ENCODE data around the gene TMEM163.
"Not testable (repeated sequence)": the region's sequence is repeated elsewhere in the genome, so short reads cannot be mapped to it uniquely, and the experiment has no call there.

The TMEM163 gene

DNA sequence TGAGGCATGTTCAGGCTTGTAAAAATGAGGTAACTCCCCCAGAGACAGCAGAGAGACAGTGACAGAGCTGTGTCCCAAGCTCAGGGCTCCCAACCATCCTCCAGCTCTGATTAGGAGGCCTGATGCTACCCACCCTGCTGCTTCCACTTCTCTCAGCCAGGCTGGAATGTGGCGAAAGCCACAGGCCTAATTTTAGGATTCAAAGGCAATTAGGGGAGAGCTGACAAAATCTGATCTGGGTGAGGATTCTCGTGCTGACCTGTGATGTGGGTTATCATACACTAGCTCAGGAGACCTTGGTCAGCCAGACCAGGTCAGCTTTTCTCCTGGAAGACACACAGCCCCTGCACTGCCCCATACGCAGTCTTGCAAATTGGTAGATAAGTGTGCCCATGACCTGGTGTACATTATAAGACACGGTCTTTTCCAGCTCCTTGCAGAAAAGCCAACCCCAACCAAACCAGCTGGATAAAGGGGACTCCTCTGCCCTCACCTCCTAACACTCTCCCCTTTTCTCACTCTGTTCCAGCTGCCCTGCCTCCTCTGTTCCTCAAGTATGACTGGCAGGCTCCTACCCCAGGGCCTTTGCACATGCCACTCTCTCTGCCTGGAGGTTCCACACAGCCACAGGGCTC is 239.0 kb downstream of the TMEM163 start:
- no peaks in the 10 kb centered on the region for H3K36me3 ChIP-seq (ENCODE audit: control insufficient read depth, low read length)
- H3F3A ChIP-seq (ENCODE audit: control insufficient read depth, insufficient read depth), result no peaks in the 10 kb centered on the region
- no peak overlapping the region for H3K4me3 ChIP-seq (ENCODE audit: low read length)
- no peak for TF ChIP-seq EZH2phosphoT487 (IDR thresholded peaks at IDR 0.05; ENCODE audit: borderline replicate concordance, low read length)
- TF ChIP-seq, protein P1, sequence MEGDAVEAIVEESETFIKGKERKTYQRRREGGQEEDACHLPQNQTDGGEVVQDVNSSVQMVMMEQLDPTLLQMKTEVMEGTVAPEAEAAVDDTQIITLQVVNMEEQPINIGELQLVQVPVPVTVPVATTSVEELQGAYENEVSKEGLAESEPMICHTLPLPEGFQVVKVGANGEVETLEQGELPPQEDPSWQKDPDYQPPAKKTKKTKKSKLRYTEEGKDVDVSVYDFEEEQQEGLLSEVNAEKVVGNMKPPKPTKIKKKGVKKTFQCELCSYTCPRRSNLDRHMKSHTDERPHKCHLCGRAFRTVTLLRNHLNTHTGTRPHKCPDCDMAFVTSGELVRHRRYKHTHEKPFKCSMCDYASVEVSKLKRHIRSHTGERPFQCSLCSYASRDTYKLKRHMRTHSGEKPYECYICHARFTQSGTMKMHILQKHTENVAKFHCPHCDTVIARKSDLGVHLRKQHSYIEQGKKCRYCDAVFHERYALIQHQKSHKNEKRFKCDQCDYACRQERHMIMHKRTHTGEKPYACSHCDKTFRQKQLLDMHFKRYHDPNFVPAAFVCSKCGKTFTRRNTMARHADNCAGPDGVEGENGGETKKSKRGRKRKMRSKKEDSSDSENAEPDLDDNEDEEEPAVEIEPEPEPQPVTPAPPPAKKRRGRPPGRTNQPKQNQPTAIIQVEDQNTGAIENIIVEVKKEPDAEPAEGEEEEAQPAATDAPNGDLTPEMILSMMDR (IDR thresholded peaks at IDR 0.05; ENCODE audit: low read depth, low read length, poor library complexity, severe bottlenecking), result no peak
- no peaks in the 10 kb centered on the region for H3K9me3 ChIP-seq (ENCODE audit: control insufficient read depth, insufficient read depth, low read length)
- H3K79me2 ChIP-seq (ENCODE audit: control insufficient read depth, low read length), result no peaks in the 10 kb centered on the region
- H3K4me2 ChIP-seq (ENCODE audit: low read length), result no peak overlapping the region
- H3K4me1 ChIP-seq (ENCODE audit: control insufficient read depth, low read length), result no peaks in the 10 kb centered on the region
- H3K27me3 ChIP-seq (ENCODE audit: control insufficient read depth, low read length), result 0 out of 2 replicates have a peak, but pooled peaks cover 3% of the 10 kb centered on the region
- no peaks in the 10 kb centered on the region for H4K20me1 ChIP-seq (ENCODE audit: control insufficient read depth, insufficient read depth, low read depth, low read length)
- no peaks in the 10 kb centered on the region for H3K9me2 ChIP-seq (replicated peaks; ENCODE audit: control insufficient read depth, low read length)
- H3K27ac ChIP-seq (ENCODE audit: low read depth, low read length), result no peak overlapping the region

DNA sequence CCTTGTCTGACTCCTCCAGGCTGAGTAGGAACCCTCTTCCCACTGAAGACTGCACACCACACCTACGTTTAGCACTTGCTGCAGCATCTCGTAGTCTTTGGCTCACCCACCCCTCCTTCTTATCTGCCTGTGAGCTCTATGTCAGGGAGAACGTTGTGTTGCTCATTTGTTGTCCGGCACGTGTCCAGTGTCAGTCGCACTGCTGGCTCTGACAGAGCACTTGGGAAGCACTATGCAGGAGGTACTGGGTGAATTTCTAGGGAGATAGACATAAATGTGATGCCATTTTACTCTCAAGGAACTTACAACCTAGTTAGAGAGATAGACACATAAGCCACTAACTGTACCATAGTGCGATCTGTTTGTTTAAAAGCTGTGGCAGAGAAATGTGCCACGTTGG is 241.8 kb downstream of the TMEM163 start:
- not testable (repeated sequence) for H3K4me1 ChIP-seq (ENCODE audit: control insufficient read depth, low read length); H3K36me3 ChIP-seq (ENCODE audit: control insufficient read depth, low read length); H3K79me2 ChIP-seq (ENCODE audit: control insufficient read depth, low read length); H3K9me2 ChIP-seq (replicated peaks; ENCODE audit: control insufficient read depth, low read length); H3F3A ChIP-seq (ENCODE audit: control insufficient read depth, insufficient read depth); H3K4me2 ChIP-seq (ENCODE audit: low read length); H3K27me3 ChIP-seq (ENCODE audit: control insufficient read depth, low read length); H3K4me3 ChIP-seq (ENCODE audit: low read length); H3K9me3 ChIP-seq (ENCODE audit: control insufficient read depth, insufficient read depth, low read length); H3K27ac ChIP-seq (ENCODE audit: low read depth, low read length); H4K20me1 ChIP-seq (ENCODE audit: control insufficient read depth, insufficient read depth, low read depth, low read length)

DNA sequence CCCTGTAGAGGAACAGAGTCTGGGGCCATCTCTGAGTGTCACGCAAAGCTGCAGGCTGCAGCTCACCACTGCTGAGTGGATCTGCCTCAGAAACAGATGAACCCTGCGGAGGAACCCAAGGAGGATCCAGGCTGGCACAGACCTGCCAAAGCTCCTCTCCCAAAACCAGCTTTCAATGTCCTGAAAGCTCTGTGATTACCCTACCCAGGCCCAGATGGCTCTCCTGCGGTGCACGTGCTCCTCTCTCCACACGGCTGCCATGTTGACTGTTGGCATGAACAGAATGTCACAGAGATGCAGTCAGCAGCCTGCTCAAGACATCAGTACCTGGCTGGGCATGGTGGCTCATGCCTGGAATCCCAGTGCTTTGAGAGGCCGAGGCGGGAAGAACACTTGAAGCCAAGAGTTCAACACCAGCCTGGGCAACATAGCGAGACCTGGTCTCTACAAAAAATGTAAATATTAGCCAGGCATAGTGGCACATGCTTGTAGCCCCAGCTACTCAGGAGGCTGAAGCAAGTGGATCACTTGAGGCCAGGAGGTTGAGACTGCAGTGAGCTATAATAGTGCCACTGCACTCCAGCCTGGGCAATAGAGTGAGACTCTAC is 248.1 kb downstream of the TMEM163 start:
- Histone ChIP-seq H3F3A (ENCODE audit: control insufficient read depth, insufficient read depth) (no peaks in the 10 kb centered on the region), H4K20me1 (ENCODE audit: control insufficient read depth, insufficient read depth, low read depth, low read length) (no peaks in the 10 kb centered on the region), H3K27ac (ENCODE audit: low read depth, low read length) (no peak overlapping the region), H3K4me3 (ENCODE audit: low read length) (no peak overlapping the region), H3K4me2 (ENCODE audit: low read length) (no peak overlapping the region), H3K27me3 (ENCODE audit: control insufficient read depth, low read length) (no peaks in the 10 kb centered on the region), H3K36me3 (ENCODE audit: control insufficient read depth, low read length) (no peaks in the 10 kb centered on the region), H3K9me3 (ENCODE audit: control insufficient read depth, insufficient read depth, low read length) (no peaks in the 10 kb centered on the region), H3K4me1 (ENCODE audit: control insufficient read depth, low read length) (no peaks in the 10 kb centered on the region), H3K79me2 (ENCODE audit: control insufficient read depth, low read length) (no peaks in the 10 kb centered on the region), H3K9me2 (replicated peaks; ENCODE audit: control insufficient read depth, low read length) (no peaks in the 10 kb centered on the region)
- no peak for TF ChIP-seq EZH2phosphoT487 (IDR thresholded peaks at IDR 0.05; ENCODE audit: borderline replicate concordance, low read length)
- TF ChIP-seq, protein P1 (IDR thresholded peaks at IDR 0.05; ENCODE audit: low read depth, low read length, poor library complexity, severe bottlenecking), result no peak

DNA sequence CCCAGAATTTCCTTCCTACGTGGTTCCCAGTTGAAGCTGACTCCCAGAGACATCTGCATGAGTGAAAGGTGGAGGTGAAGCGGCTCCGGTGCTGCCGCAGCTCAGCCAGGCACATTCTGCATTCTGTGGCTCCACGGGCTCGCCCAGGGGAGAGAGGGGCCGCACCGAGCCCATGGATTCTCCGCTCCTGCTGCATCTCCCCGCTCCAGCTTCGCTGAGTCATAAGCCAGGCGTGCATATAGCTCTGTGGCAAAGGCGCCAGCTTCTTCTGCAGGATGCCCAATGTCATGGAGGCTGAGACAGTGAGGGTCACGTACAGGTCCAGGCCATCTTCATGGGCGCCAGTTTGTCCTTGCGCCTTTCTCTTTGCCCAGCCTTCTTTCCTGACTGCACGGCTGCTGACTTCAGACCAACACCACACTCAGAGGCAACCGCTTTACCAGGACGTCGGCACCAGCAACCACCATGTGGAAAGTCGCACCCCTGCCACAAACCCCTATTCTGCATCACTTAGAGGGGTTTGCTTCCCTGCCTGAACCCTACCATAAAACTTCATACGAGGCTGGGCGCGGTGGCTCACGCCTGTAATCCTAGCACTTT is 249.2 kb downstream of the TMEM163 start:
- H3K9me3 ChIP-seq (ENCODE audit: control insufficient read depth, insufficient read depth, low read length), result no peaks in the 10 kb centered on the region
- TF ChIP-seq, protein P1 (IDR thresholded peaks at IDR 0.05; ENCODE audit: low read depth, low read length, poor library complexity, severe bottlenecking), result no peak
- no peak for TF ChIP-seq EZH2phosphoT487 (IDR thresholded peaks at IDR 0.05; ENCODE audit: borderline replicate concordance, low read length)
- H4K20me1 ChIP-seq (ENCODE audit: control insufficient read depth, insufficient read depth, low read depth, low read length), result no peaks in the 10 kb centered on the region
- no peaks in the 10 kb centered on the region for H3K27me3 ChIP-seq (ENCODE audit: control insufficient read depth, low read length)
- H3K27ac ChIP-seq (ENCODE audit: low read depth, low read length), result no peak overlapping the region
- no peaks in the 10 kb centered on the region for H3K9me2 ChIP-seq (replicated peaks; ENCODE audit: control insufficient read depth, low read length)
- H3K79me2 ChIP-seq (ENCODE audit: control insufficient read depth, low read length), result no peaks in the 10 kb centered on the region
- no peaks in the 10 kb centered on the region for H3K36me3 ChIP-seq (ENCODE audit: control insufficient read depth, low read length)
- no peaks in the 10 kb centered on the region for H3K4me1 ChIP-seq (ENCODE audit: control insufficient read depth, low read length)
- H3F3A ChIP-seq (ENCODE audit: control insufficient read depth, insufficient read depth), result no peaks in the 10 kb centered on the region
- H3K4me2 ChIP-seq (ENCODE audit: low read length), result no peak overlapping the region
- H3K4me3 ChIP-seq (ENCODE audit: low read length), result no peak overlapping the region

All from DOHH2 (cell line).